ENCODE results near the gene PDPK1. TPM values are rescaled to one million over a fixed set of nuclear protein-coding genes. Genes with fewer than 3 reads are reported as not detected.

PDPK1 gene
- total and polyA plus RNA-seq, 2 of the 4 experiments (the other 2 are of a cell fraction) = 10.6 to 27.3 TPM

GRCh38 chr16:2585651-2586081, 47.8 kb downstream of the PDPK1 start:
- intact Hi-C loops (cut with micrococcal nuclease) = no loop called here
- no peaks in the 10 kb centered on the region for H3K9me3 ChIP-seq (ENCODE audit: control insufficient read depth, insufficient read depth, low read length)
- in situ Hi-C loops (cut with MboI; ENCODE audit: low sequenced_read_pairs) = no loop called here

More at GRCh38 chr16:2585651-2586081, 47.8 kb downstream of the PDPK1 start:
- peaks cover 9% of the 10 kb centered on the region for H4K20me1 ChIP-seq (ENCODE audit: insufficient read depth, low read length)
- 86% methylated on average over 12 of the region's 25 CpGs; no CpG with 5 or more reads in 1 of the 2 experiments for WGBS, 2 experiments (ENCODE audit: extremely low coverage in 2 of 2, insufficient read length in 1 of 2)
- no peak overlapping the region for H2BK5ac ChIP-seq (ENCODE audit: low read depth, low read length, poor library complexity, severe bottlenecking)
- DNase-seq (no peak), ATAC-seq (ENCODE audit: low read depth) (no peak)
- no peak overlapping the region for H3K4ac ChIP-seq (ENCODE audit: low read depth, low read length)
- H2BK15ac ChIP-seq (ENCODE audit: low read depth, low read length) = no peak overlapping the region
- no peak overlapping the region for H3K56ac ChIP-seq (ENCODE audit: extremely low read depth, insufficient read depth, low read length)
- peaks cover 36% of the 10 kb centered on the region for H3K36me3 ChIP-seq (ENCODE audit: control insufficient read depth, insufficient read depth, low read length)
- no peak overlapping the region for H2AK5ac ChIP-seq (ENCODE audit: low read depth, low read length)
- no peak overlapping the region for H3K23ac ChIP-seq (ENCODE audit: low read depth, low read length)
- H3K79me1 ChIP-seq (ENCODE audit: low read depth in 1 of 2, low read length in 2 of 2) = peaks cover 3 to 24% of the 10 kb centered on the region in 2 experiments
- no peak overlapping the region for H4K8ac ChIP-seq (ENCODE audit: low read depth in 2 of 2, low read length in 2 of 2)
- dilution Hi-C loops (cut with HindIII; ENCODE audit: low sequenced_read_pairs, unreplicated experiment) = no loop called here
- H2BK20ac ChIP-seq (ENCODE audit: low read depth, low read length) = no peak overlapping the region
- H3K4me3 ChIP-seq (ENCODE audit: insufficient read depth, low read depth, low read length) = no peak overlapping the region
- H3K9ac ChIP-seq (ENCODE audit: low read depth, low read length) = no peak overlapping the region
- POLR2A ChIA-PET (ENCODE audit: unreplicated experiment) = no interaction called here
- no peak overlapping the region for H4K5ac ChIP-seq (ENCODE audit: low read depth, low read length)
- no peak for TF ChIP-seq RFX5 (IDR thresholded peaks at IDR 0.05; ENCODE audit: low read depth, low read length)
- no peak for TF ChIP-seq RCOR1 (IDR thresholded peaks at IDR 0.05; ENCODE audit: insufficient replicate concordance, low read length)
- TF ChIP-seq FOS (IDR thresholded peaks at IDR 0.05; ENCODE audit: low read depth, low read length) = no peak
- no peak for TF ChIP-seq MXI1 (IDR thresholded peaks at IDR 0.05; ENCODE audit: borderline replicate concordance, low read depth, low read length)
- TF ChIP-seq NFE2L2 (IDR thresholded peaks at IDR 0.05; ENCODE audit: low read depth, low read length) = no peak
- no peak for TF ChIP-seq MAFK (IDR thresholded peaks at IDR 0.05; ENCODE audit: low read depth, low read length)
- no peak for TF ChIP-seq CTCF (conservative IDR thresholded peaks at IDR 0.05; ENCODE audit: low read depth, low read length)
- TF ChIP-seq USF2 (IDR thresholded peaks at IDR 0.05; ENCODE audit: low read depth, low read length) = no peak
- TF ChIP-seq SMC3 (IDR thresholded peaks at IDR 0.05; ENCODE audit: low read depth, low read length) = no peak
- no peak for TF ChIP-seq BHLHE40 (IDR thresholded peaks at IDR 0.05; ENCODE audit: low read depth, low read length)
- TF ChIP-seq MAZ (IDR thresholded peaks at IDR 0.05; ENCODE audit: borderline replicate concordance, low read depth, low read length) = no peak
- TF ChIP-seq CHD1 (IDR thresholded peaks at IDR 0.05; ENCODE audit: low read depth, low read length) = no peak
- TF ChIP-seq ELK1 (IDR thresholded peaks at IDR 0.05; ENCODE audit: borderline replicate concordance, low read depth, low read length) = no peak
- no peak for TF ChIP-seq CEBPB (IDR thresholded peaks at IDR 0.05; ENCODE audit: low read depth, low read length)
- TF ChIP-seq POLR2A (IDR thresholded peaks at IDR 0.05; ENCODE audit: low read depth, low read length) = no peak
- no peak for TF ChIP-seq RAD21 (IDR thresholded peaks at IDR 0.05; ENCODE audit: low read length)
- H2AK9ac ChIP-seq (replicated peaks; ENCODE audit: low read depth, low read length, poor library complexity) = no peak overlapping the region
- CTCF ChIA-PET = no interaction called here
- no peak overlapping the region for H2AFZ ChIP-seq (replicated peaks; ENCODE audit: low read length, poor library complexity)
- H3K14ac ChIP-seq (replicated peaks; ENCODE audit: low read depth, low read length) = no peak overlapping the region
- no peak overlapping the region for H2BK120ac ChIP-seq (ENCODE audit: low read depth, low read length)
- no peaks in the 10 kb centered on the region for H3K9me1 ChIP-seq (ENCODE audit: insufficient read depth, low read length)
- H3K4me1 ChIP-seq (ENCODE audit: control insufficient read depth, insufficient read depth, low read length) = peaks cover 1% of the 10 kb centered on the region; the same call in 1 of the 2 replicates
- no peak overlapping the region for H3K27ac ChIP-seq (ENCODE audit: insufficient read depth, low read length)
- no TSS peak for BruUV-seq (replicated peaks)
- H3K27me3 ChIP-seq (ENCODE audit: control insufficient read depth, insufficient read depth, low read length) = no peaks in the 10 kb centered on the region
- no peak overlapping the region for H4K91ac ChIP-seq (ENCODE audit: insufficient read depth, low read depth, low read length)
- H3K18ac ChIP-seq (ENCODE audit: low read depth, low read length) = no peak overlapping the region
- no peak overlapping the region for H3K4me2 ChIP-seq (ENCODE audit: low read depth, low read length)

Measured in IMR-90 (cell line).